ENCODE results near the gene AKNA. TPM values are rescaled to one million over a fixed set of nuclear protein-coding genes. Genes with fewer than 3 reads are reported as not detected.

AKNA gene
- total RNA-seq, 1 donor from 2014 or later: 66.9 TPM

Other genes starting within 250 kb of the AKNA start
- gene COL27A1, start 232.4 kb downstream of the AKNA start, total RNA-seq: 13.0 TPM
- gene ORM1, start 64.9 kb downstream of the AKNA start, total RNA-seq: 9.2 TPM
- gene ORM2, start 58.1 kb downstream of the AKNA start, total RNA-seq: 3.1 TPM
- gene WHRN, start 117.5 kb upstream of the AKNA start, total RNA-seq: 6.2 TPM
- gene ATP6V1G1, start 199.8 kb upstream of the AKNA start, total RNA-seq: 104 TPM
- gene TMEM268, start 223.3 kb upstream of the AKNA start, total RNA-seq: 19.7 TPM